KMS-11 (cell line): ENCODE measurements around the gene DLG2.
"Not testable (repeated sequence)": the region's sequence is repeated elsewhere in the genome, so short reads cannot be mapped to it uniquely, and the experiment has no call there.

Experiments
- H2AFZ ChIP-seq: fragments of 200-600 bp; sonication (generic); 2 replicates; pipeline ENCODE4 v1.6.1; 2016; ENCODE audit warnings: antibody characterized with exemption, mixed run types, low read depth
- H3K27ac ChIP-seq: fragments of 200-600 bp; sonication (generic); 2 replicates; pipeline ENCODE4 v1.6.1; 2016; ENCODE audit warnings: mild to moderate bottlenecking, mixed run types
- H3K27me3 ChIP-seq: fragments of 200-600 bp; sonication (generic); 2 replicates; pipeline ENCODE4 v1.6.1; 2017; ENCODE audit warnings: mild to moderate bottlenecking, low read depth, mixed run types, moderate library complexity; ENCODE audit not compliant: insufficient read depth
- H3K36me3 ChIP-seq: fragments of 200-600 bp; sonication (generic); 2 replicates; pipeline ENCODE4 v1.6.1; 2017; ENCODE audit warnings: mild to moderate bottlenecking, mixed run types; ENCODE audit not compliant: insufficient read depth
- H3K4me1 ChIP-seq: fragments of 200-600 bp; sonication (generic); 2 replicates; pipeline ENCODE4 v1.6.1; 2016; ENCODE audit warnings: mild to moderate bottlenecking, low read depth, mixed run types; ENCODE audit not compliant: poor library complexity, severe bottlenecking
- H3K4me2 ChIP-seq: fragments of 200-600 bp; sonication (generic); 2 replicates; pipeline ENCODE4 v1.7.0; 2016; ENCODE audit warnings: mild to moderate bottlenecking, mixed run types
- H3K4me3 ChIP-seq: fragments of 200-600 bp; sonication (generic); IDR thresholded peaks from 2 replicates; pipeline ENCODE4 v1.6.1; 2017; ENCODE audit warnings: low read depth, low read length, mixed read lengths; ENCODE audit not compliant: insufficient read depth
- H3K79me2 ChIP-seq: fragments of 200-600 bp; sonication (generic); 2 replicates; pipeline ENCODE4 v1.6.1; 2016; ENCODE audit warnings: low read depth, mixed run types; ENCODE audit not compliant: insufficient read depth
- H3K9ac ChIP-seq: fragments of 200-600 bp; sonication (generic); 2 replicates; pipeline ENCODE4 v1.6.1; 2016; ENCODE audit warnings: mild to moderate bottlenecking, mixed run types
- H4K20me1 ChIP-seq: fragments of 200-600 bp; sonication (generic); 2 replicates; pipeline ENCODE4 v1.6.1; 2016; ENCODE audit warnings: mild to moderate bottlenecking, mixed run types; ENCODE audit not compliant: insufficient read depth
- TF ChIP-seq, protein P1 (sequence below): fragments of 200-600 bp; sonication (generic); conservative IDR thresholded peaks from 2 replicates; pipeline ENCODE4 v1.6.1; 2017; ENCODE audit warnings: low read depth, mild to moderate bottlenecking, antibody characterized with exemption, low read length, moderate library complexity, mixed read lengths

The DLG2 gene

DNA sequence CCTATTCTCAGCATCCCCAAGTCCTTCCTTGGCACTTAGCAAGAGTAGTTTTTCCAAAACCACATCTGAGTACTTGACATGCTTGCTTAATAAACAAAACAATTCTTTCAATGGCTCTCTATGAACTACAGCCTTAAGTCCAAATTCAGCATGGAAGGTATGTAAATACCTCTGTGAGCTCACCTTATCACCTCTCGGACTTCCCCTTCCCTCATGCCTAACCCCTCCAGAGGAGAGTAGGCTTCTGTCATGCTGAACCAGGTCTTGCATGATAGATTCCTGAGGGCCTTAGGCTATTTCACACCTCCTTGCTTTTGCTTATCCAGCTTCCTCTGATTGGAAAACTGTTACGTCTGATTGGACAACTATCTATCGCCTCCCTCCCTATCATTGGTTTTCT is 2028.1 kb downstream of the DLG2 start:
- TF ChIP-seq, protein P1, sequence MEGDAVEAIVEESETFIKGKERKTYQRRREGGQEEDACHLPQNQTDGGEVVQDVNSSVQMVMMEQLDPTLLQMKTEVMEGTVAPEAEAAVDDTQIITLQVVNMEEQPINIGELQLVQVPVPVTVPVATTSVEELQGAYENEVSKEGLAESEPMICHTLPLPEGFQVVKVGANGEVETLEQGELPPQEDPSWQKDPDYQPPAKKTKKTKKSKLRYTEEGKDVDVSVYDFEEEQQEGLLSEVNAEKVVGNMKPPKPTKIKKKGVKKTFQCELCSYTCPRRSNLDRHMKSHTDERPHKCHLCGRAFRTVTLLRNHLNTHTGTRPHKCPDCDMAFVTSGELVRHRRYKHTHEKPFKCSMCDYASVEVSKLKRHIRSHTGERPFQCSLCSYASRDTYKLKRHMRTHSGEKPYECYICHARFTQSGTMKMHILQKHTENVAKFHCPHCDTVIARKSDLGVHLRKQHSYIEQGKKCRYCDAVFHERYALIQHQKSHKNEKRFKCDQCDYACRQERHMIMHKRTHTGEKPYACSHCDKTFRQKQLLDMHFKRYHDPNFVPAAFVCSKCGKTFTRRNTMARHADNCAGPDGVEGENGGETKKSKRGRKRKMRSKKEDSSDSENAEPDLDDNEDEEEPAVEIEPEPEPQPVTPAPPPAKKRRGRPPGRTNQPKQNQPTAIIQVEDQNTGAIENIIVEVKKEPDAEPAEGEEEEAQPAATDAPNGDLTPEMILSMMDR = no peak
- H3K36me3 ChIP-seq = no peaks in the 10 kb centered on the region
- no peaks in the 10 kb centered on the region for H3K79me2 ChIP-seq
- no peak overlapping the region for H3K27ac ChIP-seq
- no peak overlapping the region for H3K9ac ChIP-seq
- no peak overlapping the region for H3K4me2 ChIP-seq
- H4K20me1 ChIP-seq = no peaks in the 10 kb centered on the region
- H2AFZ ChIP-seq = no peak overlapping the region
- no peak overlapping the region for H3K4me3 ChIP-seq
- no peaks in the 10 kb centered on the region for H3K27me3 ChIP-seq
- no peaks in the 10 kb centered on the region for H3K4me1 ChIP-seq

DNA sequence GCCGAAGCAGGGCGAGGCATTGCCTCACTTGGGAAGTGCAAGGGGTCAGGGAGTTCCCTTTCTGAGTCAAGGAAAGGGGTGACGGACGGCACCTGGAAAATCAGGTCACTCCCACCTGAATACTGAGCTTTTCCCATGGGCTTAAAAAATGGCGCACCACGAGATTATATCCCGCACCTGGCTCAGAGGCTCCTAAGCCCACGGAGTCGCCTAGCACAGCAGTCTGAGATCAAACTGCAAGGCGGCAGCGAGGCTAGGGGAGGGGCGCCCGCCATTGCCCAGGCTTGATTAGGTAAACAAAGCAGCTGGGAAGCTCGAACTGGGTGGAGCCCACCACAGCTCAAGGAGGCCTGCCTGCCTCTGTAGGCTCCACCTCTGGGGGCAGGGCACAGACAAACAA is 2039.3 kb downstream of the DLG2 start:
- not testable (repeated sequence) for H3K27me3 ChIP-seq, H3K79me2 ChIP-seq, H3K4me1 ChIP-seq, H4K20me1 ChIP-seq, H3K4me3 ChIP-seq, H3K4me2 ChIP-seq, H3K9ac ChIP-seq, H2AFZ ChIP-seq, H3K36me3 ChIP-seq, H3K27ac ChIP-seq

DNA sequence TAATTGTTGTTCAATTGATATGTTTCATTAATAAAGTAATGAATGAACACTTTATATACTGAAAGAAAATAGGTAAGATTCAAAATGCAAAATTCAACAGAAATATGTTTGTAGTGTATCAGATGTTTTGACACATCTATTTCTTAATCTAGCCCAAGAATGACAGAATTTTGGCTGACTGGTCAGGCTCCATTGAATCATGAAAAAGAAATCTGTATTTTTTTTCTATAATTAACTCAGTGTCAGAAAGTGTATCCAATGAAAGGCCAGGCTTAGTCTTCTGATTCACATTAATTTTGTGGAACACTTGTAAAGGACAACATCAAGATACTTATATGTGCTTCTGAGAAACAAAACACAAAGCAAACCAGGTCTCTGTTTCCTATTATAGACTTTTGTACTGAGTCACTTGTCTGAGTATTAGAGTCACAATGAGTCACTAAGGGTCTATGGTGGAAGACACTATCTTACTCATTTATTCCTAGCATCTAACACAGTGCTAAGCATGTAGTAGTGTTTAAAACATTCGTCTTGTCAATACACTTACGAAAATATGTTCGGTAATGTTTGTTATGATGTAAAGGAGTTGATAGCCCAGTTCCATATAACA is 2043.3 kb downstream of the DLG2 start:
- Histone ChIP-seq H3K4me2 (no peak overlapping the region), H3K9ac (no peak overlapping the region), H3K4me1 (no peaks in the 10 kb centered on the region), H3K27me3 (no peaks in the 10 kb centered on the region), H2AFZ (no peak overlapping the region), H4K20me1 (no peaks in the 10 kb centered on the region), H3K27ac (no peak overlapping the region), H3K79me2 (no peaks in the 10 kb centered on the region), H3K36me3 (no peaks in the 10 kb centered on the region), H3K4me3 (no peak overlapping the region)
- TF ChIP-seq, protein P1 = no peak

DNA sequence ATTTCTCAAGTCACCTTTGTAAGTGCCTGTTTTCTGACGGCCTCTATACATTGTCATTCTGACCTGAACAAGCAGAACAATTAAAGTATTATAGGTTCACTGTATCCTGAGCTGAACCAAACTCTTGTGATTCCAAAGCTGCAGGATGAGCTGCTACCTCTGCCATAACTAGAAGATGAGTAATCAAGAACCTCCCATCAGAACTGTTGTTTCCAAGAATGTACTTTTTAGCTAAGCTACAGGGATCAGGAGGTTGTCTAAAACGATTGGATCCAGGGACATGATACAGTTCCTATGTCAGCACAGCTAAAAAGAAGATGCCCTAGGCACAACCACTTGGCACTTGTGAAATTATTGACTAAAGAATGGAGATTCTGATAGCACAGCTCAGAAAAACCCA is 2052.6 kb downstream of the DLG2 start:
- Histone ChIP-seq H3K79me2 (no peaks in the 10 kb centered on the region), H4K20me1 (no peaks in the 10 kb centered on the region), H3K36me3 (no peaks in the 10 kb centered on the region), H2AFZ (no peak overlapping the region), H3K27ac (no peak overlapping the region), H3K4me1 (no peaks in the 10 kb centered on the region), H3K27me3 (no peaks in the 10 kb centered on the region), H3K4me2 (no peak overlapping the region), H3K4me3 (no peak overlapping the region), H3K9ac (no peak overlapping the region)
- TF ChIP-seq, protein P1 = no peak

DNA sequence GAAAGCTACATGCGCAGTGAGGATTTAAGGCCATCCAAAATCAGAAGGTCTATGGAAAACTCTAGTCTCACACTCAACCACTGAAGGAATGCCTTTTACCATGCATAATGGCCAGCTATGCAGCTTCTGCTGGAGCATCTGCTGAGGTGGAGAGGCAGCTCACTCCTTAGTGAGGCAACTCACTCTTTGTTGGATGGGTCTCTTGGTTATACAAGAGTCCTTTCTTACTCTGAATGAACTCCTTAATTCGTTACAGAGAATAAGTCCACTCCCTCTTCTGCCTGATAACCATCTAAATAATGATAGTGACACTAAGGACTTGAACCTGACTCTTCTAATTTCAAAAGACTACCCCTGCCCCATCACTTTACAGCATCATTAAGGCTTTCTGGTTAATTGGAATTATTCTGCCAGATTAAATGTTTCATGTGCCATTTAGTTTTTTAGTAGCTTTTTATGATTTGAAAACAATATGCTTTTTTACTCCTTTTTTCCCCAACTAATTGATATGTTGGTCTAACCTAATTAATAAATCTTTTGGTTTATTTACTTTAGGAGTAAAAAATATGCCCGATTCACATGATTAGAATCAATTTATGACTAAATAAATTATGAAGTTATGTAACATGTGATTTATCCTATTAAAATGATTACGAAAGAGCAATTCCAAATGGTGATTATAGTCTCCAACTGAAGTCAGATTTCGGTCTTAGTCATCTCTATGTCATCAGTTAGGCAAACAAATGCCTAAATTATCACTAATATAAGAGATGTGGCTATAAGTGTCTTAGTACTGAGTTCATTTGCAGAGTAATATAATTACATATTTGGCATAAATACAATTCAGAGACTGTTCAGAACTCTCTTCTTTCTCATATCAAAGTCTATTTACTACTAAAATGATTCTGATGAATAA is 2054.3 kb downstream of the DLG2 start:
- no peaks in the 10 kb centered on the region for H3K79me2 ChIP-seq
- no peaks in the 10 kb centered on the region for H3K27me3 ChIP-seq
- H3K4me1 ChIP-seq = no peaks in the 10 kb centered on the region
- H2AFZ ChIP-seq = no peak overlapping the region
- TF ChIP-seq, protein P1 = no peak
- no peak overlapping the region for H3K4me2 ChIP-seq
- H3K27ac ChIP-seq = no peak overlapping the region
- no peak overlapping the region for H3K9ac ChIP-seq
- H3K4me3 ChIP-seq = no peak overlapping the region
- no peaks in the 10 kb centered on the region for H3K36me3 ChIP-seq
- H4K20me1 ChIP-seq = no peaks in the 10 kb centered on the region
